Panc1 (cell line): ENCODE results near the gene AMPH. TPM values are rescaled to one million over a fixed set of nuclear protein-coding genes. Genes with fewer than 3 reads are reported as not detected.

Experiments
- ATAC-seq: fragments of 200-7000 bp; cut with Tn5 transposase; 2 replicates; pipeline ENCODE4 v1.9.1; 2020; ENCODE audit warnings: mild to moderate bottlenecking, moderate library complexity
- BruUV-seq: library from RNA; stranded (reverse); fragments of 400-500 nt; replicated peaks from 2 replicates; lab custom pipeline; 2021; lab: Mats Ljungman, UMichigan
- CTCF ChIA-PET: fragments of 300-600 bp; sonication (Branson Sonifier 250); formaldehyde crosslinking; loops from one replicate; lab custom pipeline; 2022; ENCODE audit warnings: antibody characterized with exemption; lab: Charles Lee
- POLR2A ChIA-PET: fragments of 300-600 bp; sonication (Branson Sonifier 250); formaldehyde crosslinking; loops from one replicate; lab custom pipeline; 2022; ENCODE audit warnings: antibody characterized with exemption; lab: Charles Lee
- DNase-seq: peaks from one replicate; pipeline ENCODE4 v3.0.0-alpha.2; 2010; ENCODE audit warnings: low read depth, low spot score
- H3K27ac ChIP-seq: 2 replicates; pipeline ENCODE4 v1.5.1; 2011; ENCODE audit warnings: mild to moderate bottlenecking, low read length, inconsistent platforms
- H3K27me3 ChIP-seq: fragments of 200-500 bp; sonication (Bioruptor generic); 2 replicates; pipeline ENCODE4 v1.6.0; 2014; ENCODE audit warnings: low read length, inconsistent platforms; ENCODE audit not compliant: control insufficient read depth, insufficient read depth
- H3K36me3 ChIP-seq: fragments of 200-500 bp; sonication (Bioruptor generic); 2 replicates; pipeline ENCODE4 v1.5.1; 2014; ENCODE audit warnings: inconsistent platforms, mild to moderate bottlenecking, low read length, moderate library complexity; ENCODE audit not compliant: control insufficient read depth, insufficient read depth
- H3K4me1 ChIP-seq: 2 replicates; pipeline ENCODE4 v1.5.1; 2011; ENCODE audit warnings: inconsistent platforms, mild to moderate bottlenecking, low read length, moderate library complexity; ENCODE audit not compliant: control insufficient read depth, insufficient read depth
- H3K4me3 ChIP-seq, 2 experiments: 2 replicates each; pipeline ENCODE4 v1.5.1; 2011 to 2012; ENCODE audit warnings: low read depth in 2 of 2, low read length in 2 of 2, mild to moderate bottlenecking in 2 of 2, inconsistent platforms in 1 of 2, moderate library complexity in 1 of 2
- H3K9me3 ChIP-seq: fragments of 200-500 bp; sonication (Bioruptor generic); 2 replicates; pipeline ENCODE4 v1.5.1; 2014; ENCODE audit warnings: low read depth, mild to moderate bottlenecking, inconsistent platforms, low read length, moderate library complexity; ENCODE audit not compliant: control insufficient read depth, insufficient read depth
- POLR2AphosphoS5 ChIP-seq: IDR thresholded peaks from 2 replicates; pipeline ENCODE4 v1.6.1; 2012; ENCODE audit warnings: mild to moderate bottlenecking, low read depth, low read length, moderate library complexity
- REST ChIP-seq, 2 experiments: IDR thresholded peaks; 2 replicates each; pipeline ENCODE4 v1.6.1; 2011 to 2012; ENCODE audit warnings: low read depth in 2 of 2, control low read depth in 1 of 2, low read length in 1 of 2, mild to moderate bottlenecking in 1 of 2, moderate library complexity in 1 of 2; ENCODE audit not compliant: insufficient read depth in 1 of 2
- SIN3A ChIP-seq: IDR thresholded peaks from 2 replicates; pipeline ENCODE4 v1.6.1; 2012; ENCODE audit warnings: low read depth, mild to moderate bottlenecking, low read length, moderate library complexity, borderline replicate concordance; ENCODE audit not compliant: insufficient read depth
- TCF7L2 ChIP-seq: IDR thresholded peaks from 2 replicates; pipeline ENCODE4 v1.6.1; 2011; ENCODE audit warnings: mild to moderate bottlenecking, low read depth, low read length, inconsistent platforms
- in situ Hi-C: cut with HindIII; loops from 2 replicates; pipeline ENCODE4 v1.10.0; 2016; ENCODE audit warnings: low sequenced_read_pairs, low pct_unique_long_range_greater_than_20kb
- intact Hi-C: fragments of 100-400 bp; cut with micrococcal nuclease; formaldehyde crosslinking; loops from one replicate; pipeline ENCODE4 v1.10.0; 2022; ENCODE audit not compliant: unreplicated experiment
- total RNA-seq: library from RNA; stranded (reverse); gene quantifications from one replicate; pipeline ENCODE4 v1.2.1, GENCODE V29; 2021; ENCODE audit not compliant: unreplicated experiment
- TF ChIP-seq, protein P1 (sequence below): fragments of 450-650 bp; IDR thresholded peaks from 2 replicates; pipeline ENCODE4 v1.5.1; 2017; ENCODE audit warnings: mild to moderate bottlenecking

Gene AMPH
- total RNA-seq, 1 experiment from 2014 or later = not detected

DNA sequence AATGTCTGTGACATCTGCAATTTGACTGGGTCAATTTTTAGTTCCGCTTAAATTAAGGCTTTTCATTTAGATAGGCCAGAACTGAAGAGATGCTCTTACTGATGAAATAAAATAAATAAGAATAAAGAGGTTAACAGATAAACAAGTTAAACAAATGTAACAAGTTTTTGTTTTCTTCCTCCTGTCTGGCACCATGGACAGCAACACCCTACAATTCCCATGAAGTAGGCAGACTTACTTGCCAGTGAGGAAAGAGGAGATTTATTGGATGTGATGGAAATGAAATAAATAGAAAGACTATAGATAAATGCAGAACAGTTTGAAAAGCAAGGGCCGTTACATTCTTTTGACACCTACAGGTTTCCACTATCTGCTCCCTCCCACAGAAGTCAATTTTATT, 118.5 kb downstream of the AMPH start:
- BruUV-seq = no TSS peak
- peak; percentile 75 to 76; a peak in 3 of 4 replicates for TF ChIP-seq REST (IDR thresholded peaks at IDR 0.05; ENCODE audit: insufficient read depth in 1 of 2, low read depth in 2 of 2, low read length in 1 of 2)
- TF ChIP-seq POLR2AphosphoS5 = no peak
- TF ChIP-seq, protein P1, sequence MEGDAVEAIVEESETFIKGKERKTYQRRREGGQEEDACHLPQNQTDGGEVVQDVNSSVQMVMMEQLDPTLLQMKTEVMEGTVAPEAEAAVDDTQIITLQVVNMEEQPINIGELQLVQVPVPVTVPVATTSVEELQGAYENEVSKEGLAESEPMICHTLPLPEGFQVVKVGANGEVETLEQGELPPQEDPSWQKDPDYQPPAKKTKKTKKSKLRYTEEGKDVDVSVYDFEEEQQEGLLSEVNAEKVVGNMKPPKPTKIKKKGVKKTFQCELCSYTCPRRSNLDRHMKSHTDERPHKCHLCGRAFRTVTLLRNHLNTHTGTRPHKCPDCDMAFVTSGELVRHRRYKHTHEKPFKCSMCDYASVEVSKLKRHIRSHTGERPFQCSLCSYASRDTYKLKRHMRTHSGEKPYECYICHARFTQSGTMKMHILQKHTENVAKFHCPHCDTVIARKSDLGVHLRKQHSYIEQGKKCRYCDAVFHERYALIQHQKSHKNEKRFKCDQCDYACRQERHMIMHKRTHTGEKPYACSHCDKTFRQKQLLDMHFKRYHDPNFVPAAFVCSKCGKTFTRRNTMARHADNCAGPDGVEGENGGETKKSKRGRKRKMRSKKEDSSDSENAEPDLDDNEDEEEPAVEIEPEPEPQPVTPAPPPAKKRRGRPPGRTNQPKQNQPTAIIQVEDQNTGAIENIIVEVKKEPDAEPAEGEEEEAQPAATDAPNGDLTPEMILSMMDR = no peak
- no peak for TF ChIP-seq TCF7L2
- no peak for TF ChIP-seq SIN3A
- no peak for DNase-seq
- intact Hi-C loops = no loop called here
- Histone ChIP-seq H3K27ac (no peak overlapping the region), H3K27me3 (no peaks in the 10 kb centered on the region), H3K36me3 (no peaks in the 10 kb centered on the region), H3K9me3 (no peaks in the 10 kb centered on the region), H3K4me1 (no peaks in the 10 kb centered on the region), H3K4me3 (no peak overlapping the region)
- CTCF ChIA-PET = no interaction called here
- no peak for ATAC-seq
- in situ Hi-C loops = no loop called here
- POLR2A ChIA-PET = no interaction called here

DNA sequence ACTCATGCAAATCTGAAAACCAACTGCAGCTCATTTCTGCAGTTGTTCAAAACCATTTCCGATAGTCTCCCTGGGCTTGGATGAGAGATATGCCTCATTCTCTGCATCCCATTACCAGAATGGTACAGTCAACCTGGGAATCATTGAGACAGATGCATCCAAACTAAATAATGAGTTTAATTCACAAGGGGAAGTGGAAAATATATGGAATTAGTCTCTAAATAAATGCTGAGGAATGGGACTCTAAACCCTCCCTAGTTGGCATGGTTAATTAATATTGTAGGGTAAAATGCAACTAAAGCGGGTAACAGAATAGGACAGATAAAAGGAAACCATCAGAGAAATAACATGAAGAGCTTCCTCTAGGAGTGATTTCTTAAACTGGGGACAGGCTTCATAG, 118.9 kb downstream of the AMPH start:
- no peak overlapping the region for H3K27ac ChIP-seq
- TF ChIP-seq, protein P1 = no peak
- no peak for TF ChIP-seq TCF7L2
- no peak for TF ChIP-seq SIN3A
- TF ChIP-seq REST (IDR thresholded peaks at IDR 0.05; ENCODE audit: insufficient read depth in 1 of 2, low read depth in 2 of 2, low read length in 1 of 2) = no peak
- TF ChIP-seq POLR2AphosphoS5 = no peak
- DNase-seq = no peak
- ChIA-PET POLR2A (no interaction called here), CTCF (no interaction called here)
- no peaks in the 10 kb centered on the region for H3K4me1 ChIP-seq
- H3K27me3 ChIP-seq = no peaks in the 10 kb centered on the region
- BruUV-seq = no TSS peak
- no peaks in the 10 kb centered on the region for H3K36me3 ChIP-seq
- H3K9me3 ChIP-seq = no peaks in the 10 kb centered on the region
- no peak overlapping the region for H3K4me3 ChIP-seq
- ATAC-seq = no peak
- intact Hi-C loops (no loop called here), in situ Hi-C loops (no loop called here)
